ENCODE results near the gene PLXNA4. TPM values are rescaled to one million over a fixed set of nuclear protein-coding genes. Genes with fewer than 3 reads are reported as not detected.

PLXNA4 gene
- total RNA-seq, 1 donor from 2014 or later = 14.0 TPM

DNA sequence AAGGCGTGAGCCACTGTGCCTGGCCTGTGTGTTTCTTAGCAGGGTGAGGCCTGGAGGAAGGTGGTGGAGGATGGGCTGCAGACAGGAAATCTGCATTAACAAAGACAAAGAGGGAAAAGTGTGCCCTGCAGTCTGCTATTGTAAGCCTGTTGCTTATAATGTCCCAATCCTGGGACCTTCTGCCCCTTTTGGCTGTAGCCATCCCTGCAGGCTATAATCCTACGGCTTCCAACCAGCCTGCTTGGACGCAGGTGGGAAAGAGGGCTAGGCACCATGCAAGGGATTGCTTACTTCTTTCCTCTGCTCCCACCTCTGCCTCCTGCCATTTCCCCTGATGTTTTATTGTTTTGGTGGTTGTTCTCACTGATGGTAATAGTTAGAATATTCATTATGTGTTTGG is 434.3 kb downstream of the PLXNA4 start:
- no peaks in the 10 kb centered on the region for H3K36me3 ChIP-seq
- TF ChIP-seq, protein P1, sequence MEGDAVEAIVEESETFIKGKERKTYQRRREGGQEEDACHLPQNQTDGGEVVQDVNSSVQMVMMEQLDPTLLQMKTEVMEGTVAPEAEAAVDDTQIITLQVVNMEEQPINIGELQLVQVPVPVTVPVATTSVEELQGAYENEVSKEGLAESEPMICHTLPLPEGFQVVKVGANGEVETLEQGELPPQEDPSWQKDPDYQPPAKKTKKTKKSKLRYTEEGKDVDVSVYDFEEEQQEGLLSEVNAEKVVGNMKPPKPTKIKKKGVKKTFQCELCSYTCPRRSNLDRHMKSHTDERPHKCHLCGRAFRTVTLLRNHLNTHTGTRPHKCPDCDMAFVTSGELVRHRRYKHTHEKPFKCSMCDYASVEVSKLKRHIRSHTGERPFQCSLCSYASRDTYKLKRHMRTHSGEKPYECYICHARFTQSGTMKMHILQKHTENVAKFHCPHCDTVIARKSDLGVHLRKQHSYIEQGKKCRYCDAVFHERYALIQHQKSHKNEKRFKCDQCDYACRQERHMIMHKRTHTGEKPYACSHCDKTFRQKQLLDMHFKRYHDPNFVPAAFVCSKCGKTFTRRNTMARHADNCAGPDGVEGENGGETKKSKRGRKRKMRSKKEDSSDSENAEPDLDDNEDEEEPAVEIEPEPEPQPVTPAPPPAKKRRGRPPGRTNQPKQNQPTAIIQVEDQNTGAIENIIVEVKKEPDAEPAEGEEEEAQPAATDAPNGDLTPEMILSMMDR (IDR thresholded peaks at IDR 0.05) = no peak
- TF ChIP-seq POLR2AphosphoS5 (IDR thresholded peaks at IDR 0.05; ENCODE audit: insufficient read depth in 1 of 2, low read depth in 1 of 2) (no peak), POLR2A (IDR thresholded peaks at IDR 0.05) (no peak)
- H3K4me1 ChIP-seq = no peaks in the 10 kb centered on the region
- intact Hi-C loops (cut with DNase I) = no loop called here
- no peak overlapping the region for H3K4me3 ChIP-seq
- H3K9me3 ChIP-seq = no peaks in the 10 kb centered on the region
- DNase-seq (ENCODE audit: extremely low spot score in 2 of 2) = no peak
- H3K27me3 ChIP-seq = no peaks in the 10 kb centered on the region
- no peak overlapping the region for H3K27ac ChIP-seq

DNA sequence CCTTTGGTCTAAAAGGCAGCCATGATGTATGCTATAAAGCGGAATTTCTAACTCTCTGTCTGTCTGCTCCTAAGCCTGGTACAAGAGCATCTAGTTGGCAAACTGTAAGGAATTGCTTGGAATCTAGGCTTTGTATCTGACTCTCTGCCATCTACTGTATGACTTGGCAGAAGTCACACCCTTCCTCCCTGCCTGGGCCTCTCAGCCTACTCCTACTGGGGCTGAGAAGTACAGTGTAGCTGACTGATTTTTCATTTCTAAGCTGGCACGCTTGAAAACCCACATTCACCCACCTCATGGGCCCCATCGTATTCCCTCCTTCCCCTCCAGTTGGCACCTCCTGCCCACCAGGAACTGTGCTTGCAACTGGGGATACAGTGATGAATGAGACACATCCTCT is 435.2 kb downstream of the PLXNA4 start:
- Histone ChIP-seq H3K27me3 (no peaks in the 10 kb centered on the region), H3K36me3 (no peaks in the 10 kb centered on the region), H3K27ac (no peak overlapping the region), H3K4me1 (no peaks in the 10 kb centered on the region), H3K9me3 (no peaks in the 10 kb centered on the region), H3K4me3 (no peak overlapping the region)
- TF ChIP-seq POLR2A (IDR thresholded peaks at IDR 0.05) (no peak), POLR2AphosphoS5 (IDR thresholded peaks at IDR 0.05; ENCODE audit: insufficient read depth in 1 of 2, low read depth in 1 of 2) (no peak)
- TF ChIP-seq, protein P1 (IDR thresholded peaks at IDR 0.05) = no peak
- intact Hi-C loops (cut with DNase I) = no loop called here
- no peak for DNase-seq (ENCODE audit: extremely low spot score in 2 of 2)

DNA sequence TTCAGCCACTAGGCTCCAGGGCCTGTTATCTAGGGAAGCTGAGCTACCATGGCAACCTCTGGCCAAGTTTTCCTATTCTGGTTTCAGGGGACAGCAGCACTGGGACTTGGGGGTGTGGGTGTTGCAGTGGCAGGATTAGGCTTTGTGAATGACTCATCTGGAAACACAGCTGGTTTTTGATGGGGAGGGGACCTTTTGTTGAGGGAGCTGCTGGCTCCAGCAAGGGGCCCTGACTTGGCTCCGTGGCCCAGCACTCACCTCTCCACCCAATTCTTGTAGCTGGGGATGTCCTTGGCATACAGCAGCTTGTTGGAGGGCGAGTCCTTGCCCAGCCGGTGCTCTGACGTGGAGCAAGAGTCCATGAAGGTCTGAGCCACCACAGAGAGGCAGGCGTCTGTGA is 435.9 kb downstream of the PLXNA4 start:
- Histone ChIP-seq H3K27ac (no peak overlapping the region), H3K27me3 (no peaks in the 10 kb centered on the region), H3K4me1 (no peaks in the 10 kb centered on the region), H3K36me3 (no peaks in the 10 kb centered on the region), H3K4me3 (no peak overlapping the region), H3K9me3 (no peaks in the 10 kb centered on the region)
- no peak for DNase-seq (ENCODE audit: extremely low spot score in 2 of 2)
- intact Hi-C loops (cut with DNase I) = no loop called here
- TF ChIP-seq POLR2A (IDR thresholded peaks at IDR 0.05) = no peak
- TF ChIP-seq POLR2AphosphoS5 (IDR thresholded peaks at IDR 0.05; ENCODE audit: insufficient read depth in 1 of 2, low read depth in 1 of 2) = no peak
- TF ChIP-seq, protein P1 (IDR thresholded peaks at IDR 0.05) = no peak

DNA sequence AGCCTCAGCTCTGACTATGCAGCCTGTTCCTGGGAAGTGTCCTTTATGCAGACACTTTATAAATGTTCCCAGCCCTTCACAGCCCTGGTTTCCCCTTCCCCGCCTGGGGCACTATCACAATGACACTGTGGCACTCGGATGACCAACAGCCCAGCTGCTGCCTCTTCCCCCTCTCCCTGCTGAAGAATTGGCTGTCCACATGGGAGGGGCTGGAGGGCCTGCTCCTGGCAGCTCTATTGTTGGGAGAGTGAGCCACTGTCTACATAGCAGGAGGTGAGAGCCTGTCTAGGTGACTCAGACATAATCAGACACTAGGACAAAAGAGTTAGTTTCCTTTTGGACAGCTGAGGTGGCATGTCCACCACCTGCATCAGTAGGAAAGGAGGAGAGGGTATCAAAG is 437.5 kb downstream of the PLXNA4 start:
- no peak for DNase-seq (ENCODE audit: extremely low spot score in 2 of 2)
- H3K27ac ChIP-seq = no peak overlapping the region
- H3K4me3 ChIP-seq = no peak overlapping the region
- no peaks in the 10 kb centered on the region for H3K4me1 ChIP-seq
- H3K9me3 ChIP-seq = no peaks in the 10 kb centered on the region
- TF ChIP-seq, protein P1 (IDR thresholded peaks at IDR 0.05) = no peak
- TF ChIP-seq POLR2A (IDR thresholded peaks at IDR 0.05) (no peak), POLR2AphosphoS5 (IDR thresholded peaks at IDR 0.05; ENCODE audit: insufficient read depth in 1 of 2, low read depth in 1 of 2) (no peak)
- H3K27me3 ChIP-seq = no peaks in the 10 kb centered on the region
- intact Hi-C loops (cut with DNase I) = no loop called here
- no peaks in the 10 kb centered on the region for H3K36me3 ChIP-seq

DNA sequence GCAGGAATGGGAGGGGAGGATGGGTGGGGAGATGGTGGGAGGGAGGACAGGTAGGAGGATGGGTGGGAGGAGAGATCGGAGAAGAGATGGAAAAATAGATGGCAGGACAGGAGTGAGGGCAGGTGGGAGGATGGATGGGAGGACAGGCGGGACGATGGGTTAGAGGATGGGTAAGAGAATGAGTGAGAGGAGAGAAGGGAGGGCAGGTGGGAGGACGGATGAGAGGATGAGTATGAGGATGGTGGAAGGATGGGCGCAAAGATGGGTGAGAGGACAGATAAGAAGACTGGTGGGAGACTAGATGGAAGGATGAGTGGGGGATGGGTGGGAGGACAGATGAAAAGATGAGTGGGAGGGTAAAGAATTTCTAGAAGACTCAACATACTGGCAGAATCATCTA is 438.6 kb downstream of the PLXNA4 start:
- TF ChIP-seq, protein P1 (IDR thresholded peaks at IDR 0.05) = no peak
- TF ChIP-seq POLR2A (IDR thresholded peaks at IDR 0.05) = no peak
- no peak for TF ChIP-seq POLR2AphosphoS5 (IDR thresholded peaks at IDR 0.05; ENCODE audit: insufficient read depth in 1 of 2, low read depth in 1 of 2)
- Histone ChIP-seq H3K4me1 (no peaks in the 10 kb centered on the region), H3K36me3 (no peaks in the 10 kb centered on the region), H3K27ac (no peak overlapping the region), H3K9me3 (no peaks in the 10 kb centered on the region), H3K4me3 (no peak overlapping the region), H3K27me3 (no peaks in the 10 kb centered on the region)
- intact Hi-C loops (cut with DNase I) = no loop called here
- no peak for DNase-seq (ENCODE audit: extremely low spot score in 2 of 2)

Measured in vagina (tissue), 2 donors.